ENCODE results near the gene NEDD8.

DNA sequence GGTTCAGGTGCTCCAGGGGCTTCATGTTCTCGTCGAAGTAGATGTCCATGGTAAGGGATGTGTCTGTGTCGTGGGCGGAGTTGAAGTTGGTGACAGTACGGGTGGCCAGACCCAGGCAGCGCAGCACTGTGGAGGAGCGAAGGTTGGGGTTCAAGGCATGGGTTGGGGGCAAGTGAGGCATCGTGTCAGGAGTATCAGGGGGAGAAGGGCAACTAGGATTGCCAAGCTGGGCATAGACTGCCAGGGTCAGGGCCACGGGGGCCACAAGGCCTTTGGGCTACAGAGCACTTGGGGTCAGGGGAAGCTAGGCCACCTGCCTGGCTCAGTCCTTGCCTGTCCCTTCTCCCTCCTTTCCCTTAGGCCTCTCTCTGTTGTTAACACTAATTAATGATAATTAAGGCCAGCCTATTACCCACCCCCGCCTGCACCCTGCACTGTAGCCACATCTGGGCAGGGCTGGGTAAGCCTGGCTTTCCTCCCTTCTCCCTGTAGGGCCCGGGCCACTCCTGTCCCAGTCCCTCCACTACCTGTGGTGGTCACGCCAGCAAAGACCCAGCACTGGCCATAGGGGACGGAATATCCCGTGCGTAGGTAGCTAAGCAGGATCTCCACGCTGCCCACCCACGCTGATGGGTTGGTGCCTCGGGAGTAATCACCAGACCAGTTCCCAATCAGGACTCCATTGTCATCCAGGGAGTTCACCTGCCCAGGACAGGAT, 26.5 kb upstream of the NEDD8 start:
- TF ChIP-seq CTCF (IDR thresholded peaks at IDR 0.05) (no peak), POLR2A (IDR thresholded peaks at IDR 0.05) (no peak)
